OCI-LY1 (cell line): ENCODE data around the gene MTHFSD.

Experiments
- H2AFZ ChIP-seq: fragments of 200-600 bp; sonication (generic), shearing (Covaris generic); 2 replicates; pipeline ENCODE4 v1.6.0; 2014; ENCODE audit warnings: antibody characterized with exemption, mild to moderate bottlenecking, low read length
- H3F3A ChIP-seq: fragments of 200-600 bp; sonication (generic), shearing (Covaris generic); 2 replicates; pipeline ENCODE4 v1.6.0; 2014; ENCODE audit warnings: mild to moderate bottlenecking, antibody characterized with exemption, low read length, moderate library complexity; ENCODE audit not compliant: insufficient read depth
- H3K27ac ChIP-seq: fragments of 200-600 bp; sonication (generic); 2 replicates; pipeline ENCODE4 v1.5.1; 2014; ENCODE audit warnings: low read length, mixed run types, mild to moderate bottlenecking, low read depth; ENCODE audit not compliant: poor library complexity, severe bottlenecking
- H3K27me3 ChIP-seq: fragments of 200-600 bp; sonication (generic); 2 replicates; pipeline ENCODE4 v1.6.0; 2014; ENCODE audit warnings: antibody characterized with exemption, mild to moderate bottlenecking, low read length, moderate library complexity; ENCODE audit not compliant: insufficient read depth
- H3K36me3 ChIP-seq: fragments of 200-600 bp; sonication (generic); 2 replicates; pipeline ENCODE4 v1.6.1; 2014; ENCODE audit warnings: mild to moderate bottlenecking, antibody characterized with exemption, low read length, moderate library complexity, mixed read lengths; ENCODE audit not compliant: insufficient read depth
- H3K4me1 ChIP-seq: fragments of 200-600 bp; sonication (generic); 2 replicates; pipeline ENCODE4 v1.5.1; 2014; ENCODE audit warnings: mild to moderate bottlenecking, low read length, moderate library complexity; ENCODE audit not compliant: insufficient read depth, severe bottlenecking
- H3K4me2 ChIP-seq: fragments of 200-600 bp; sonication (generic), shearing (Covaris generic); 2 replicates; pipeline ENCODE4 v1.6.1; 2014; ENCODE audit warnings: low read length
- H3K4me3 ChIP-seq: fragments of 200-600 bp; sonication (generic); 2 replicates; pipeline ENCODE4 v1.5.1; 2014; ENCODE audit warnings: low read length, low read depth, mild to moderate bottlenecking, mixed read lengths; ENCODE audit not compliant: poor library complexity, severe bottlenecking
- H3K79me2 ChIP-seq: fragments of 200-600 bp; shearing (Covaris generic); 2 replicates; pipeline ENCODE4 v1.6.1; 2016; ENCODE audit warnings: mixed run types, low read length, mixed read lengths; ENCODE audit not compliant: insufficient read depth
- H3K9ac ChIP-seq: fragments of 200-600 bp; sonication (generic), shearing (Covaris generic); 2 replicates; pipeline ENCODE4 v1.6.1; 2014; ENCODE audit warnings: mild to moderate bottlenecking, low read length, mixed read lengths
- H3K9me2 ChIP-seq: fragments of 200-600 bp; sonication (generic), shearing (Covaris generic); 2 replicates; pipeline ENCODE4 v1.6.1; 2014; ENCODE audit warnings: low read depth, mild to moderate bottlenecking, low read length, mixed read lengths
- H3K9me3 ChIP-seq: fragments of 200-600 bp; shearing (Covaris generic); 2 replicates; pipeline ENCODE4 v1.6.1; 2014; ENCODE audit warnings: low read length, mixed read lengths
- H4K20me1 ChIP-seq: fragments of 200-600 bp; sonication (generic), shearing (Covaris generic); 2 replicates; pipeline ENCODE4 v1.6.0; 2016; ENCODE audit warnings: mild to moderate bottlenecking, low read length; ENCODE audit not compliant: insufficient read depth
- EZH2 ChIP-seq: fragments of 200-600 bp; sonication (generic), shearing (Covaris generic); IDR thresholded peaks from 2 replicates; pipeline ENCODE4 v1.8.0; 2017; ENCODE audit warnings: borderline replicate concordance, mixed run types, mild to moderate bottlenecking, antibody characterized with exemption, low read length, moderate library complexity, mixed read lengths
- TF ChIP-seq, protein P1 (sequence below): fragments of 200-600 bp; sonication (generic), shearing (Covaris generic); IDR thresholded peaks from 2 replicates; pipeline ENCODE4 v1.5.1; 2017; ENCODE audit warnings: mild to moderate bottlenecking, antibody characterized with exemption, low read length, moderate library complexity, mixed read lengths

The MTHFSD gene

DNA sequence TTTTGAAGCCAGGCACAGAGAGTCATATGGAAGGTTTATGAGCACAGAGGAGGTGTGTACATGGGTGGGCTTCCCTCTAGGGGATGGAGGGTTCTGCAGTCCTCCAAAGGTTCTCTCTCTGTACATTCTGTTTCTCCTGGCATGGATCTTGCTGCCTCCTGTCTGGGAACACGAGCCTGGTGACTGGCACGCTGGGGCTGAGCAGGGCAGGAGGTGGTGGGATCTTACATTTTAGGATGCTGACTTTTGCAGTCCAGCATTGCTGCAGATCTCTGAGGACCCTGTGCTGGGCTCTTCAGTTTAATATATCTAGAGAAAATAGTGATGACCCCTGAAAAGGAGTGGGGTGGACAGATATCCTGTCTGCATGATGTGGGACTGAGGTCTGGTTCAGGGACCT is 46.3 kb upstream of the MTHFSD start:
- no peak overlapping the region for H3K27ac ChIP-seq
- H3K36me3 ChIP-seq: peaks cover 9% of the 10 kb centered on the region; the same call in 1 of the 2 replicates
- peaks cover 3% of the 10 kb centered on the region; the same call in 1 of the 2 replicates for H3K27me3 ChIP-seq

GRCh38 chr16:86598607-86599565 is 43.9 kb upstream of the MTHFSD start:
- Histone ChIP-seq H3K4me3 (no peak overlapping the region), H3K36me3 (peaks cover under 1% of the 10 kb centered on the region; the same call in 1 of the 2 replicates), H3K9me2 (no peaks in the 10 kb centered on the region), H3K9ac (no peak overlapping the region), H3F3A (no peaks in the 10 kb centered on the region), H3K79me2 (no peaks in the 10 kb centered on the region), H3K27me3 (peaks cover 6% of the 10 kb centered on the region; the same call in 1 of the 2 replicates), H3K9me3 (no peaks in the 10 kb centered on the region), H3K27ac (no peak overlapping the region), H2AFZ (no peak overlapping the region), H4K20me1 (no peaks in the 10 kb centered on the region), H3K4me2 (no peak overlapping the region), H3K4me1 (no peaks in the 10 kb centered on the region)
- no peak for TF ChIP-seq EZH2
- TF ChIP-seq, protein P1, sequence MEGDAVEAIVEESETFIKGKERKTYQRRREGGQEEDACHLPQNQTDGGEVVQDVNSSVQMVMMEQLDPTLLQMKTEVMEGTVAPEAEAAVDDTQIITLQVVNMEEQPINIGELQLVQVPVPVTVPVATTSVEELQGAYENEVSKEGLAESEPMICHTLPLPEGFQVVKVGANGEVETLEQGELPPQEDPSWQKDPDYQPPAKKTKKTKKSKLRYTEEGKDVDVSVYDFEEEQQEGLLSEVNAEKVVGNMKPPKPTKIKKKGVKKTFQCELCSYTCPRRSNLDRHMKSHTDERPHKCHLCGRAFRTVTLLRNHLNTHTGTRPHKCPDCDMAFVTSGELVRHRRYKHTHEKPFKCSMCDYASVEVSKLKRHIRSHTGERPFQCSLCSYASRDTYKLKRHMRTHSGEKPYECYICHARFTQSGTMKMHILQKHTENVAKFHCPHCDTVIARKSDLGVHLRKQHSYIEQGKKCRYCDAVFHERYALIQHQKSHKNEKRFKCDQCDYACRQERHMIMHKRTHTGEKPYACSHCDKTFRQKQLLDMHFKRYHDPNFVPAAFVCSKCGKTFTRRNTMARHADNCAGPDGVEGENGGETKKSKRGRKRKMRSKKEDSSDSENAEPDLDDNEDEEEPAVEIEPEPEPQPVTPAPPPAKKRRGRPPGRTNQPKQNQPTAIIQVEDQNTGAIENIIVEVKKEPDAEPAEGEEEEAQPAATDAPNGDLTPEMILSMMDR: no peak

More for the DNA sequence above, 46.3 kb upstream of the MTHFSD start:
- TF ChIP-seq, protein P1: no peak
- no peak for TF ChIP-seq EZH2
- Histone ChIP-seq H3K9ac (no peak overlapping the region), H3K4me3 (no peak overlapping the region), H4K20me1 (no peaks in the 10 kb centered on the region), H3F3A (no peaks in the 10 kb centered on the region), H3K4me1 (no peaks in the 10 kb centered on the region), H3K9me2 (no peaks in the 10 kb centered on the region), H3K4me2 (no peak overlapping the region), H3K9me3 (no peaks in the 10 kb centered on the region), H3K79me2 (no peaks in the 10 kb centered on the region), H2AFZ (no peak overlapping the region)

- H3K27ac ChIP-seq: no peak overlapping the region
- H3K4me2 ChIP-seq: no peak overlapping the region
- H2AFZ ChIP-seq: no peak overlapping the region
- H3K9me3 ChIP-seq: no peaks in the 10 kb centered on the region
- peaks cover 8% of the 10 kb centered on the region; the same call in 1 of the 2 replicates for H3K27me3 ChIP-seq
- no peaks in the 10 kb centered on the region for H3K9me2 ChIP-seq
- no peaks in the 10 kb centered on the region for H3K79me2 ChIP-seq
- TF ChIP-seq, protein P1: no peak
- TF ChIP-seq EZH2: no peak
- H4K20me1 ChIP-seq: no peaks in the 10 kb centered on the region
- no peak overlapping the region for H3K4me3 ChIP-seq
- H3K4me1 ChIP-seq: no peaks in the 10 kb centered on the region
- H3K36me3 ChIP-seq: no peaks in the 10 kb centered on the region; the same call in 1 of the 2 replicates
- no peak overlapping the region for H3K9ac ChIP-seq
- H3F3A ChIP-seq: no peaks in the 10 kb centered on the region
Observed at GRCh38 chr16:86597880-86598606, 43.0 kb upstream of the MTHFSD start.
